ENCODE results near the gene PITX1.

The PITX1 gene

DNA sequence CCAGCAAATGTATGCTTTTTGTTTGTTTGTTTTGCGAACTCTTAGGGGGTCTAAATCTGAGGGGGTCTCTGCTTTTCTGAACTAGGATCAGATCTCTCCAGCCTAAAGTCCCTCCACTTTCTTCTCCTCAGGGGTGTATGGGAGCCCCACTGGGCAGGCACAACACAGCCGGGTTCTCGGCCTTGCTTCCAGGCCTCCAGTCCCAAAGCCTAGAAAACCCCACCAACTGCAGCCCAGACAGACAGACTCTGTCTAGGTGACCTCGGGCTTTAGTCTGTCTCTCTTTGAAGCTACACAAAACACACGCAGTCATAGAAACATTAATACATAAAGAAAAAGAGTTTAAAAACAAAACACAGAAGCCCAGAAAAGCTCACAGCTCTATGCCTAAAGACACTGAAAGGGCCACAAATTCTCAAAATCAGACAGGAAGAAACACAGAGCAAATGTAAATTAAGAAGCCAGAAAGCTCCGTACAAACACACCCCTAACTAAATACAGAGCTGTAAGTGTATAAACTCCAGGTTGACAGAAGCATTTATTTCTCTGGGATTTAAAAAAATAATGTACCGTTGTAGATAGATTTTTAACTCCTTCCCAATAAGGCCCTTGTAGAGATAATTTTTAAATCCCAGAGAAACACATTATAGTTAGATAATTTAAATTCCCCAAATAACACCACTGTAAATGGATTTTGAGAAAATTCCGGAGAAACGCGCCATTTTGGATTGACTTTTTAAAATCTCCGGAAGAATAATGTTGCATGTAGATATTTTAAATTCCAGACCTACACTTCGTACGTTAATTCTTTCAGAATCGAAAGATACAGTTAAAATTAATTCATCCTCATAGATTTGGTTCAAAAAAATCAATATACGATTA is 2.0 kb downstream of the PITX1 start:
- FAIRE-seq, result no peak
- no peak for DNase-seq (ENCODE audit: extremely low spot score, insufficient read length, low read depth)

- FAIRE-seq (no peak), DNase-seq (ENCODE audit: extremely low spot score, insufficient read length, low read depth) (no peak)
Measured at GRCh38 chr5:135030956-135031812, 2.8 kb downstream of the PITX1 start.

DNA sequence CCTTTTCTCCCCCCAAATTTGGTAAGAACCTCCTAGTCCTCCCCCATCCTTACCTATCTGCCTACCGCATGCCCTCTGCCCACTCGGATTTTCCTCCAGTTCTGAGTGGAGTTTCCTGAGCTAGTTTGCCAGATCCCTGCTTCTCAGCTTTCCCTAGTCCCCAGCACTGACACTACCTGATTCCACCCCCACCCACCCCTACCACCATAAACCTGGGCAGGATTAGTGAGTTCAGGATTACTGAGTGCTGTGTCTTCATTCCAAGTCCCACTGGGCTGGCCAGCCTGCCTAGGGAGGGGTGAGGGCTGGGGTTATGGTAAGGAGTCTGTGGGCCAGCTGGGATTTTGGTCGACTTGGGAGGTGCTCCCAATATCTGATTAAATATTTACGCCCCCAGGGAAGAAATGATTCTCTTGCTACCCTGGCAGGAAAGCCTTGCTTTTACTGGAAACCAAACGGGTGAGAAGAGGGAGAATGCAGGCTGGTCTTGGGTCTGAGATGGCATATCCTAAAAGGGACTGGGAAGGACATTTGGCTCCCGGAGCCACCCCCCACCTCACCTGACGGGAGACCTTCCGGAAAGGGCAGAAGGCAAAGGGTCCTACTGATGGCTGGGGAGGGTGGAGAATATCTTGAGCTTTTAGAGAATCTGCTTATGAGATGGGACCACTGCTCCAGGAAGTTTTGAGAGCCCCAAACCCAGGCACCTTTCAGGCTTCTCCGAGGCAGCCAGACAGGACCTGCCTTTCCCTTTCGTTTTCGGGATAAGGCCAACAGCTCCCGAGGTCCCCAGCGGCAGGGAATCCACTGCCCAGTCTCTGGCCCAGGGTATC is 3.7 kb downstream of the PITX1 start:
- FAIRE-seq (no peak), DNase-seq (ENCODE audit: extremely low spot score, insufficient read length, low read depth) (no peak)

DNA sequence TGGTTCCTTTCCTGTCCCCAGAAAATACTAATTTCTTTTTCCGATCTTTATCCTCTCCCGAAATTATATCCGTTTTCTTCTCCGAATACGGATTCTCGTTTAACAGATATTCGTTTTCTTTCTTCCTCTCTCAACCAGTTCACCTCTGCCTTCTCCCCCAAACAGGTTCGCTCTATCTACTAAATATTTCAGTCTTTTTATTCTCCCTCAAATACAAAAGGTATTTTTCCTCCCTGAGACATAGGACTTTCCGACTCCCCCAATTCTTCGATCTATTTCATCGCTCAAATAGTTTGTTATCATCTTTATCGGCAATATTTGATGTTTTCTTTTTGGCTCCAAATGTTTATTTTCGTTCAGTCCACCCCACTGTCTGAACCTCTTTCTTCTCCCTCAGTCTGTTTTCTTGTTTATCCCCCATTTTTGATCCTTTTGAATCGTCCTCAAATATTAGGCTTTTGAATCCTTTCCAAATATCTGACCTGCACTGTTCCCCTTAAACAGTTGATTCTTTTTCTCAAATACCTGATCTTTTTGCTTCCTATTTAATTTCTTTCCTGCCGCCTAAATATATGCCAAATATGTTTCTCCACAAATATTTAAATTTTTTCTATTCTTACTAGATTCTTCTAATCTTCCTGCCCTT is 4.4 kb downstream of the PITX1 start:
- DNase-seq (ENCODE audit: extremely low spot score, insufficient read length, low read depth) (no peak), FAIRE-seq (no peak)

GRCh38 chr5:135028791-135029476 is 5.1 kb downstream of the PITX1 start:
- DNase-seq (ENCODE audit: extremely low spot score, insufficient read length, low read depth), result no peak
- no peak for FAIRE-seq

GRCh38 chr5:135027697-135028615 is 6.1 kb downstream of the PITX1 start:
- FAIRE-seq (no peak), DNase-seq (ENCODE audit: extremely low spot score, insufficient read length, low read depth) (no peak)

GRCh38 chr5:135027266-135027696 is 6.7 kb downstream of the PITX1 start:
- no peak for FAIRE-seq
- DNase-seq (ENCODE audit: extremely low spot score, insufficient read length, low read depth), result no peak

DNA sequence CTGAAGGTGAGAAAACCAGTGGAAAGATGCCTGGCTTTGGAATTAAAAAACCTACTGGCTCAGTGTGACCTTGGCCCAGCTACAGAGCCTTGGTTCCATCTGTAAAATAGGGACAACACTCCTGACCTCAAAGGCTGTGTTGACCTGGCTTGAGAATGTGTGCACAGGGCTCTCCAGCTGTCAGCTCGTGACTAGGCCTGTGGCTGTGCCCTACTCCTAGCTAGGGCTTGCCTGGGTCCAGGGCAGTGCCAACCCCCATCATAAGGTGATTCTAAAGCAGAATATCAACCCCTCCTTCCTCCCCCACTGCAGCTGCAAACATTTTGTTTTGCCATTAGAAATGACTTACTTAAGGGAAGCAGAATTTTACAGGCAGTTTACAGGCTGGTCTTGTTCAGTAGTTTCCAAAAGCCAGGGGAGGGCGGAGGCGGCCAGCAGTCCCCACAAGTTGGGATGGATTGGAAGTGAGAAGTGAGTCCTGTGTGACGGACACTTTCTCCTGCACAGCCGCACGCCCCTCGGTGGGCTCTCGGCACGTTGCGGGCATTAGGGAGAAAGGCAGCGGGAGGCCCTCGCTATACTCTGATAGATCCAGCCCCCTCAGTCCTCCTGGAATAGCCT is 7.3 kb downstream of the PITX1 start:
- FAIRE-seq (no peak), DNase-seq (ENCODE audit: extremely low spot score, insufficient read length, low read depth) (no peak)

DNA sequence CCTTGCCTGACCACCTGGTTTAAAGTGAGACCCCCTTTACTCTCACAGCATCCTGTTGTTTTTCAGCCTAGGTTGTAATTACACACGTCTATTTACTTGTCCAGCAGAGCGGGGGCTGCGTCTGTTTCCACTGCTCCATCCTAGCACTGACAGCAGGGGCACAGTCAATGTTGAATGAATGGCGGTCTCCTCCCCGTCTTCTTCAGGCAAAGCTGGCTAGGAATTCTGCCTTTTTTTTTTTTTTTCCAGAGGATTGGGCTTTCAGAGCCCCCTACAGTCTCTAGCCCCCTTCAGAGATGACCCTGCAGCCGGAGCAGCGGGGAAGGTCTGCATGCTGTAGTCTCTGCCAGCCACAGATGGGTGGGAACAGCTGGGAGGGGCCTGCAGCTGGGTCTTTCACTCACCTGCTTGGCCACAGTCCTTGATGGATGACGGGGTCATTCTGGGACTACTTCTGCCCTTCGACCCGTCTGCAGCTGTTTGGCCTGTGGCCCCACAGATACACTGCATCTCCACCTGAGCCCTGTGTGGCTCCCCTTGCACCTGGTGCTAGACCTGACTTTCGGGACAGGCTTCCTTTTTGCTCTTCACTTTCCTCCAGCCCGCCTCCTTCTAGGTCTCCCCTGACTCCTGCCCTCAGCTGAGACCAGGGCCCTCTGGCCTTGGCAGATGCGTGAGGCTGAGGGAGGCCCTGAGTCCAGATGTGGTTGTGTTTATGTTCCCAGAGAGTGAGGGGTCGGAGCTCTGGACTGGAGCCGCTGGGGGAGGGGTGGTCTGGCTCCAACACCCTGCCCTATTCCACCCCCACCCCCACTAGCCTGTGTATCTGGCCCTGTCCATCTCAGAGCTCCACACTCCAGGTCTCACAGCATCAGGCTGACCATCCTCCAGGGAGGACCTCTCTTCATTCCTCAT is 8.0 kb downstream of the PITX1 start:
- FAIRE-seq, result no peak

GRCh38 chr5:135024956-135025729 is 8.9 kb downstream of the PITX1 start:
- DNase-seq (ENCODE audit: extremely low spot score, insufficient read length, low read depth) (no peak), FAIRE-seq (no peak)

More for the DNA sequence above, 8.0 kb downstream of the PITX1 start:
- no peak for DNase-seq (ENCODE audit: extremely low spot score, insufficient read length, low read depth)

GRCh38 chr5:135020111-135020895 is 13.7 kb downstream of the PITX1 start:
- no peak for FAIRE-seq
- DNase-seq (ENCODE audit: extremely low spot score, insufficient read length, low read depth), result no peak

DNA sequence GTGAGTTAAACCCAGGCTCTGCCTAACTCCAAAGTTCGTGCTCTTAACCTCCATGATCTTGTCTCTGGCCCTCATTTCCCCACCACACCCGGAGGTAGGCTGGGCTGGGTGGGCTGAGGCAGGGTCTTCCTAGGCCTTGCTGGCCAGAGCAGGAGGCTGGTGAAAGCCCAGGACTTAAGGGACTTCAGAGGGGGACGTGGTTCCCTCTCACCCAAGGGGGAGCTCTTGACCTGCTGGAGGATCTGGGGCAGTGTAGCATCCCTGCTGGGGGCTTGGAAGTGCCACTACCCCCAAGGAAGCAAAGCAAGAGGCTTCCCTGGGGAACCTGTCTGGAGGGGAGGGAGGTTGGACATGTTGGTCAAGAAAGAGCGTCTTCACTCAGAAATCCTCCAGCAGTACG is 14.7 kb downstream of the PITX1 start:
- DNase-seq (ENCODE audit: extremely low spot score, insufficient read length, low read depth) (no peak), FAIRE-seq (no peak)

DNA sequence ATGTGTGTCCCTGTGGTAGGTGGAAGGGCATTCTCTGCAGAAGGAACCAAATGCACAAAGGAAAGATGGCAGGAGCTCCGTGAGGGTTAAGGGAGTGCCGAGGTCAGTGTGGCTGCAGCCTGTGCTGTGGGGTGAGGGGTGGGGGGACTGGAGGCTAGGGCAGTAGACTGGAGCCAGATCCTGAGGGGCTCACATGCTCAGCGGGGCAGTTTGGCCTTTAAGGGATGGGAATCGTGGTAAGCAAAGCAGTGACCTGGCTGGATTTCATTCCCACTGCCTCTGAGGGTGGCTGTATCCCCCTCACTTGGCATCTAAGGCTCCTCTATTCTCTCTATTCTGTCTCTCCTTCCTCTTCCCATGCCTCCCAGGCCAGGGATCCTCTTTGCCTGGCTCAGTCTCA is 15.6 kb downstream of the PITX1 start:
- no peak for FAIRE-seq

GRCh38 chr5:135016861-135017290 is 17.2 kb downstream of the PITX1 start:
- FAIRE-seq (no peak), DNase-seq (ENCODE audit: extremely low spot score, insufficient read length, low read depth) (no peak)

More for the DNA sequence above, 15.6 kb downstream of the PITX1 start:
- DNase-seq (ENCODE audit: extremely low spot score, insufficient read length, low read depth), result no peak

GRCh38 chr5:135015942-135016341 is 18.1 kb downstream of the PITX1 start:
- FAIRE-seq, result no peak
- no peak for DNase-seq (ENCODE audit: extremely low spot score, insufficient read length, low read depth)

All from GM18507 (cell line).